HG03354 (cell line): Measurements from ENCODE around the gene SH3PXD2A.

Source experiments
- ATAC-seq: cut with Tn5 transposase; IDR thresholded peaks from one replicate; pipeline ENCODE4 v1.9.1; 2021; ENCODE audit warnings: mild to moderate bottlenecking; ENCODE audit not compliant: unreplicated experiment, poor library complexity, severe bottlenecking

SH3PXD2A gene

GRCh38 chr10:103838070-103838395 lies 17.3 kb downstream of the SH3PXD2A start:
- no peak for ATAC-seq

- ATAC-seq, result no peak
These were observed 17.9 kb downstream of the SH3PXD2A start for GRCh38 chr10:103837370-103838069.

GRCh38 chr10:103836861-103837260 lies 18.5 kb downstream of the SH3PXD2A start:
- ATAC-seq, result no peak

- ATAC-seq, result no peak
These were observed 19.1 kb downstream of the SH3PXD2A start for GRCh38 chr10:103836273-103836672.

- no peak for ATAC-seq
These were observed 20.0 kb downstream of the SH3PXD2A start for GRCh38 chr10:103835096-103836050.

- no peak for ATAC-seq
These were observed 20.8 kb downstream of the SH3PXD2A start for GRCh38 chr10:103834436-103835095.

- no peak for ATAC-seq
These were observed 21.5 kb downstream of the SH3PXD2A start for GRCh38 chr10:103833731-103834365.

GRCh38 chr10:103832806-103833205 lies 22.6 kb downstream of the SH3PXD2A start:
- ATAC-seq, result no peak

GRCh38 chr10:103829838-103830465 lies 25.4 kb downstream of the SH3PXD2A start:
- ATAC-seq, result no peak

- ATAC-seq, result no peak
These were observed 26.1 kb downstream of the SH3PXD2A start for GRCh38 chr10:103829278-103829677.

GRCh38 chr10:103828587-103829197 lies 26.7 kb downstream of the SH3PXD2A start:
- no peak for ATAC-seq

GRCh38 chr10:103828107-103828506 lies 27.3 kb downstream of the SH3PXD2A start:
- ATAC-seq, result no peak

- no peak for ATAC-seq
These were observed 28.5 kb downstream of the SH3PXD2A start for GRCh38 chr10:103826885-103827284.

- ATAC-seq, result no peak
These were observed 31.1 kb downstream of the SH3PXD2A start for GRCh38 chr10:103824281-103824680.

- no peak for ATAC-seq
These were observed 31.6 kb downstream of the SH3PXD2A start for GRCh38 chr10:103823706-103824272.

GRCh38 chr10:103822800-103823199 lies 32.6 kb downstream of the SH3PXD2A start:
- ATAC-seq, result no peak

GRCh38 chr10:103822107-103822716 lies 33.2 kb downstream of the SH3PXD2A start:
- ATAC-seq, result no peak
